IMR-90 (cell line): ENCODE measurements around the gene FLACC1. TPM values are rescaled to one million over a fixed set of nuclear protein-coding genes. Genes with fewer than 3 reads are reported as not detected.

Source experiments
- ATAC-seq: fragments of 200-7000 bp; cut with Tn5 transposase; 2 replicates; pipeline ENCODE4 v1.9.1; 2020; ENCODE audit warnings: low read depth, mild to moderate bottlenecking, moderate library complexity
- BruUV-seq: library from RNA; stranded (reverse); fragments of 400-500 nt; replicated peaks from 2 replicates; lab custom pipeline; 2021; lab: Mats Ljungman, UMichigan
- CTCF ChIA-PET: fragments of 300-600 bp; formaldehyde crosslinking; extraction: SDS; loops from one replicate; lab custom pipeline; 2021; ENCODE audit warnings: antibody characterized with exemption; lab: Yijun Ruan, JAX
- POLR2A ChIA-PET: fragments of 300-600 bp; sonication (Branson Sonifier 250); formaldehyde crosslinking; loops from one replicate; lab custom pipeline; 2022; ENCODE audit warnings: antibody characterized with exemption; ENCODE audit not compliant: unreplicated experiment; lab: Charles Lee
- DNase-seq: peaks from one replicate; pipeline ENCODE4 v3.0.0; 2013
- H2AFZ ChIP-seq: replicated peaks from 2 replicates; pipeline ENCODE3; 2013; ENCODE audit warnings: low read length, mild to moderate bottlenecking; ENCODE audit not compliant: poor library complexity
- H2AK5ac ChIP-seq: 2 replicates; pipeline ENCODE4 v1.6.1; 2013; ENCODE audit warnings: low read depth, low read length, inconsistent platforms
- H2AK9ac ChIP-seq: replicated peaks from 2 replicates; pipeline ENCODE3; 2013; ENCODE audit warnings: mild to moderate bottlenecking, low read depth, low read length, moderate library complexity; ENCODE audit not compliant: poor library complexity
- H2BK120ac ChIP-seq: 2 replicates; pipeline ENCODE4 v1.6.1; 2013; ENCODE audit warnings: low read depth, low read length, inconsistent platforms
- H2BK15ac ChIP-seq: 3 replicates; pipeline ENCODE4 v1.6.1; 2013; ENCODE audit warnings: low read depth, low read length, inconsistent platforms
- H2BK20ac ChIP-seq: 2 replicates; pipeline ENCODE4 v1.6.1; 2013; ENCODE audit warnings: low read depth, mild to moderate bottlenecking, inconsistent platforms, low read length, moderate library complexity
- H2BK5ac ChIP-seq: 2 replicates; pipeline ENCODE4 v1.6.1; 2013; ENCODE audit warnings: mild to moderate bottlenecking, low read depth, low read length, inconsistent platforms; ENCODE audit not compliant: poor library complexity, severe bottlenecking
- H3K14ac ChIP-seq: replicated peaks from 2 replicates; pipeline ENCODE4 v1.6.1; 2013; ENCODE audit warnings: low read depth, low read length, inconsistent platforms
- H3K18ac ChIP-seq: 2 replicates; pipeline ENCODE4 v1.6.1; 2013; ENCODE audit warnings: low read depth, low read length, control low read depth
- H3K23ac ChIP-seq: 2 replicates; pipeline ENCODE4 v1.6.1; 2013; ENCODE audit warnings: low read depth, low read length, inconsistent platforms
- H3K27ac ChIP-seq: 2 replicates; pipeline ENCODE4 v1.5.1; 2013; ENCODE audit warnings: mild to moderate bottlenecking, control low read depth, low read length; ENCODE audit not compliant: insufficient read depth
- H3K27me3 ChIP-seq: 2 replicates; pipeline ENCODE4 v1.6.1; 2013; ENCODE audit warnings: low read length; ENCODE audit not compliant: control insufficient read depth, insufficient read depth
- H3K36me3 ChIP-seq: 2 replicates; pipeline ENCODE4 v1.6.1; 2013; ENCODE audit warnings: low read length, mixed read lengths; ENCODE audit not compliant: control insufficient read depth, insufficient read depth
- H3K4ac ChIP-seq: 2 replicates; pipeline ENCODE4 v1.6.1; 2013; ENCODE audit warnings: low read depth, low read length, inconsistent platforms
- H3K4me1 ChIP-seq: 2 replicates; pipeline ENCODE4 v1.6.1; 2013; ENCODE audit warnings: low read length, mixed read lengths; ENCODE audit not compliant: control insufficient read depth, insufficient read depth
- H3K4me2 ChIP-seq: 2 replicates; pipeline ENCODE4 v1.6.1; 2013; ENCODE audit warnings: low read depth, mild to moderate bottlenecking, control low read depth, low read length, moderate library complexity
- H3K4me3 ChIP-seq: 2 replicates; pipeline ENCODE4 v1.5.1; 2013; ENCODE audit warnings: low read depth, mild to moderate bottlenecking, control low read depth, low read length, moderate library complexity; ENCODE audit not compliant: insufficient read depth
- H3K56ac ChIP-seq: 2 replicates; pipeline ENCODE4 v1.6.1; 2013; ENCODE audit warnings: low read length, inconsistent platforms; ENCODE audit not compliant: insufficient read depth; ENCODE audit errors: extremely low read depth
- H3K79me1 ChIP-seq, 2 experiments: 2 replicates each; pipeline ENCODE4 v1.6.1; 2013; ENCODE audit warnings: low read length in 2 of 2, inconsistent platforms in 1 of 2, low read depth in 1 of 2
- H3K9ac ChIP-seq: 2 replicates; pipeline ENCODE4 v1.6.1; 2013; ENCODE audit warnings: low read depth, low read length, control low read depth
- H3K9me1 ChIP-seq: 2 replicates; pipeline ENCODE4 v1.6.1; 2013; ENCODE audit warnings: low read length, inconsistent platforms; ENCODE audit not compliant: insufficient read depth
- H3K9me3 ChIP-seq: 2 replicates; pipeline ENCODE4 v1.6.1; 2013; ENCODE audit warnings: low read length; ENCODE audit not compliant: control insufficient read depth, insufficient read depth
- H4K20me1 ChIP-seq: 2 replicates; pipeline ENCODE4 v1.6.1; 2013; ENCODE audit warnings: low read length, inconsistent platforms; ENCODE audit not compliant: insufficient read depth
- H4K5ac ChIP-seq: 2 replicates; pipeline ENCODE4 v1.6.1; 2013; ENCODE audit warnings: mild to moderate bottlenecking, low read depth, low read length, control low read depth
- H4K8ac ChIP-seq, 2 experiments: 2 replicates each; pipeline ENCODE4 v1.6.1; 2013; ENCODE audit warnings: low read depth in 2 of 2, low read length in 2 of 2, control low read depth in 1 of 2, inconsistent platforms in 1 of 2
- H4K91ac ChIP-seq: 2 replicates; pipeline ENCODE4 v1.6.1; 2013; ENCODE audit warnings: low read depth, low read length, inconsistent platforms; ENCODE audit not compliant: insufficient read depth
- CEBPB ChIP-seq: IDR thresholded peaks from 2 replicates; pipeline ENCODE4 v1.6.1; 2012; ENCODE audit warnings: low read depth, low read length, improper control_type of control experiment
- RCOR1 ChIP-seq: IDR thresholded peaks from 2 replicates; pipeline ENCODE4 v1.6.1; 2012; ENCODE audit warnings: mild to moderate bottlenecking, low read length, improper control_type of control experiment; ENCODE audit not compliant: insufficient replicate concordance
- WGBS, 2 experiments: methylation state at CpG; one replicate each; pipeline versions ENCODE4 v1.1.5 to v1.1.7; 2013; ENCODE audit warnings: missing lambda C conversion rate in 2 of 2; ENCODE audit not compliant: insufficient read length in 1 of 2; ENCODE audit errors: extremely low coverage in 2 of 2; 5-methylcytosine and 5-hydroxymethylcytosine counted together
- dilution Hi-C: fragments of 300-500 bp; cut with HindIII; formaldehyde crosslinking; loops from one replicate; pipeline ENCODE4 v1.14.3; 2018; ENCODE audit warnings: low sequenced_read_pairs; ENCODE audit not compliant: unreplicated experiment
- in situ Hi-C: fragments of 300-500 bp; cut with MboI; formaldehyde crosslinking; loops from 3 replicates; pipeline ENCODE4 v1.14.3; 2019; ENCODE audit warnings: low sequenced_read_pairs, inconsistent platforms, mixed read lengths
- intact Hi-C: fragments of 100-400 bp; cut with micrococcal nuclease; formaldehyde crosslinking; loops from 2 replicates; pipeline ENCODE4 v1.10.0; 2022
- polyA plus RNA-seq, 3 experiments: library from polyadenylated mRNA; depleted of rRNA; stranded (reverse); fragments of >200 nt; gene quantifications; 2 replicates each; pipeline ENCODE4 v1.2.3, GENCODE V29; 2012; ENCODE audit warnings: low replicate concordance in 1 of 3
- total RNA-seq: library from RNA; depleted of rRNA; stranded (reverse); fragments of >200 nt; gene quantifications from 2 replicates; pipeline ENCODE4 v1.2.3, GENCODE V29; 2012

FLACC1 gene
- total and polyA plus RNA-seq, 2 of the 4 experiments (the other 2 are of a cell fraction), result 0.32 to 0.54 TPM

DNA sequence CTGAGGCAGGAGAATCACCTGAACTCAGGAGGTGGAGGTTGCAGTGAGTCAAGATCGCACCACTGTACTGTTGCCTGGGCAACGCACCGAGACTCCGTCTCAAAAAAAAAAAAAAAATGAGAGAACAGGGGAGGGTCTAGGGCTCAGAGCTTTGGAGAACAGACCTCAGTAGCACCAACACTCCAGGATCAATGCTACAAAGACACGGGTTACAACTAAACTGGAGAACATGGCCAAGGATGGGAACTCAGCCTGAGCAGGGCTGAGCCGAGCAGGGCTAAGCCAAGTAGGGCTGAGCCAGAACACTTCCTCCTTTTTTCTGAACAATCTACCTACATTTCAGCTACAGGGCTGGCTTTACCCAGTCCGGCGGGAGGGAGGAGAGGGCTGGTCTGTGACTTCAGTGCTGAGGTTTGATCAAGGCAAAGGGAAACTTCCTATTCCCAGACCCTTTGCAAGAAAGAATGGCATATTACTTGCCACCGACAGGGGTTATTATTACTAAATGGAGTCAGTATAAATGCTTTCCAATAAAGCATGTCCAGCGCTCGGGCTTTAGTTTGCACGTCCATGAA lies 99.7 kb downstream of the FLACC1 start:
- peak overlapping the region; percentile 84 for H2BK20ac ChIP-seq
- H2AFZ ChIP-seq, result peak overlapping the region; percentile 90
- H3K36me3 ChIP-seq, result no peaks in the 10 kb centered on the region
- H4K20me1 ChIP-seq, result no peaks in the 10 kb centered on the region
- TF ChIP-seq RCOR1 (no peak), CEBPB (no peak)
- peak overlapping the region; percentile 98; the same call in 1 of the 2 replicates for H3K56ac ChIP-seq
- POLR2A ChIA-PET, result no interaction called here
- H3K18ac ChIP-seq, result peak overlapping the region; percentile 82
- peaks cover 15 to 35% of the 10 kb centered on the region in 2 experiments; a peak in 3 of 4 replicates for H3K79me1 ChIP-seq
- peak overlapping the region; percentile 54 for H3K27ac ChIP-seq
- peak overlapping the region; percentile 67; the same call in 1 of the 2 replicates for H3K4me3 ChIP-seq
- no peaks in the 10 kb centered on the region for H3K27me3 ChIP-seq
- H4K91ac ChIP-seq, result peak overlapping the region; percentile 92
- ATAC-seq (peak; percentile 10), DNase-seq (peak; percentile 5)
- peak overlapping the region; percentile 94 for H2BK5ac ChIP-seq
- peak overlapping the region; percentile 77 for H3K23ac ChIP-seq
- H3K4me1 ChIP-seq, result peaks cover 12% of the 10 kb centered on the region
- peak overlapping the region; percentile 79 for H3K14ac ChIP-seq
- peak overlapping the region; percentile 86 for H3K4ac ChIP-seq
- WGBS, 2 experiments, result 10% methylated on average over 2 of the region's 12 CpGs; no CpG with 5 or more reads in 1 of the 2 experiments
- dilution Hi-C loops (no loop called here), intact Hi-C loops (loop anchor here (5.0 kb wide), 1 partner anchor 95 kb away; no protein-coding TSS in a partner anchor), in situ Hi-C loops (no loop called here)
- no peaks in the 10 kb centered on the region for H3K9me3 ChIP-seq
- no TSS peak for BruUV-seq
- peak overlapping the region; percentile 64 to 88 for H4K8ac ChIP-seq
- 0 out of 2 replicates have a peak overlapping the region, but pooled peaks have one; percentile 3 for H2AK5ac ChIP-seq
- H2BK15ac ChIP-seq, result peak overlapping the region; percentile 89; the same call in 2 of the 3 replicates
- H3K9ac ChIP-seq, result no peak overlapping the region
- CTCF ChIA-PET, result interaction anchor here (0.6 kb wide), 1 partner anchor 918 kb away, joined by 9 read pairs; no protein-coding TSS in a partner anchor
- H4K5ac ChIP-seq, result peak overlapping the region; percentile 88
- H2AK9ac ChIP-seq, result peak overlapping the region; percentile 88
- H2BK120ac ChIP-seq, result peak overlapping the region; percentile 89
- H3K4me2 ChIP-seq, result peak overlapping the region; percentile 88
- H3K9me1 ChIP-seq, result peaks cover 16% of the 10 kb centered on the region
